K562 (cell line): ENCODE results near the gene PRR30. TPM values are rescaled to one million over a fixed set of nuclear protein-coding genes. Genes with fewer than 3 reads are reported as not detected.

Experiments used
- BRCA1 ChIP-seq, 2 experiments: fragments of 450-650 bp in 1 of 2; sonication (generic) in 1 of 2; formaldehyde crosslinking in 1 of 2; IDR thresholded peaks; 2 replicates each; pipeline versions ENCODE4 v1.5.0 to v1.6.1; 2017 to 2020; ENCODE audit warnings: mild to moderate bottlenecking in 1 of 2, missing genetic modification reagents in 1 of 2
- POLR3A ChIP-seq: IDR thresholded peaks from 2 replicates; pipeline ENCODE4 v1.6.1; 2011; ENCODE audit warnings: borderline replicate concordance, mild to moderate bottlenecking, moderate library complexity; ENCODE audit not compliant: insufficient read length, insufficient read depth; ENCODE audit errors: extremely low read depth
- TCF7L2 ChIP-seq: fragments of 150-350 bp; IDR thresholded peaks from 2 replicates; pipeline ENCODE4 v1.6.1; 2016; ENCODE audit warnings: low read depth, mild to moderate bottlenecking, low read length, moderate library complexity
- ZNF263 ChIP-seq: sonication (generic); formaldehyde crosslinking; IDR thresholded peaks from 2 replicates; pipeline ENCODE4 v1.8.0; 2022; ENCODE audit warnings: mild to moderate bottlenecking, missing genetic modification reagents, borderline replicate concordance
- polyA plus RNA-seq, 8 experiments: library from polyadenylated mRNA; depleted of rRNA in 4 of 8; stranded (reverse) in 5 of 8; unstranded in 3 of 8; fragments of >200 nt; fragmentation: Nextera tagmentation in 2 of 8; fragmentation: Illumina TruSeq in 1 of 8; extraction: Ambion mirVana in 2 of 8; extraction: Trizol in 1 of 8; gene quantifications; 2 replicates each; pipeline versions ENCODE4 v1.2.1 to v1.2.3, GENCODE V29; 2011 to 2014; ENCODE audit warnings: inconsistent platforms in 1 of 8, missing spikeins in 1 of 8
- total RNA-seq, 7 experiments: library from RNA; depleted of rRNA in 6 of 7; stranded (reverse); fragments of >200 nt in 6 of 7; fragmentation: Illumina TruSeq in 2 of 7; extraction: Trizol in 2 of 7; gene quantifications; 2 replicates each; pipeline versions ENCODE4 v1.2.1 to v1.2.3, GENCODE V29; 2011 to 2021; ENCODE audit warnings: low replicate concordance in 1 of 7
- TF ChIP-seq, protein P1 (sequence below), 3 experiments: fragments of 200-800 bp in 1 of 3; fragments of 250-450 bp in 1 of 3; fragments of 450-650 bp in 1 of 3; sonication (Bioruptor Pico) in 1 of 3; sonication (Bioruptor generic) in 1 of 3; formaldehyde crosslinking in 1 of 3; IDR thresholded peaks; 2 replicates each; pipeline versions ENCODE4 v1.6.1 to v1.8.0; 2016 to 2022; ENCODE audit warnings: mild to moderate bottlenecking in 2 of 3, missing genetic modification characterization in 2 of 3, missing compliant biosample characterization in 1 of 3, moderate library complexity in 1 of 3
- TF ChIP-seq, protein P2 (sequence below): IDR thresholded peaks from 2 replicates; pipeline ENCODE4 v1.6.1; 2012; ENCODE audit warnings: low read depth, low read length, improper control_type of control experiment, borderline replicate concordance

Gene PRR30
- total and polyA plus RNA-seq, 9 of the 15 experiments (the other 6 are each of a cell fraction or from before 2014, with no cell fraction given) = not detected

DNA sequence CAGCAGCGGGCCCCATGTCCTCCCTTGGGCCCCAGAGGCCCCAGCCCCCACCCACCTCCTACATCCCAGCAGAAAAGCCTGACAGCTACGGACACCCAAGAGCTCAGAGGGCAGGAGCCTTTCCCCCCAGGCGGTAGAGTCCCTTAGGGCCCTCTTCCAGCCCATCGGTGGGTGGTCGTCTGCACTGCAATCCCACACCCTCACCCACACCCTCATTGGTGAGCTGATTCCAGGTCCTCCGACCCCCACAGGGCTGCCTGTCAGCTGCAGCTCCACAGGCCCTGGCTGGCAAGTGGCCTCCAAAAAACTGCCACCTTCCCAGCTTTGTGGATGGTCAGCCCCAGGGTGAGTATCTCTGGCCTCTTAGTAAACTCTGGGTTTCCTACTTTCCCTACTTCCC is 20.1 kb upstream of the PRR30 start (continued):
- TF ChIP-seq, protein P1, sequence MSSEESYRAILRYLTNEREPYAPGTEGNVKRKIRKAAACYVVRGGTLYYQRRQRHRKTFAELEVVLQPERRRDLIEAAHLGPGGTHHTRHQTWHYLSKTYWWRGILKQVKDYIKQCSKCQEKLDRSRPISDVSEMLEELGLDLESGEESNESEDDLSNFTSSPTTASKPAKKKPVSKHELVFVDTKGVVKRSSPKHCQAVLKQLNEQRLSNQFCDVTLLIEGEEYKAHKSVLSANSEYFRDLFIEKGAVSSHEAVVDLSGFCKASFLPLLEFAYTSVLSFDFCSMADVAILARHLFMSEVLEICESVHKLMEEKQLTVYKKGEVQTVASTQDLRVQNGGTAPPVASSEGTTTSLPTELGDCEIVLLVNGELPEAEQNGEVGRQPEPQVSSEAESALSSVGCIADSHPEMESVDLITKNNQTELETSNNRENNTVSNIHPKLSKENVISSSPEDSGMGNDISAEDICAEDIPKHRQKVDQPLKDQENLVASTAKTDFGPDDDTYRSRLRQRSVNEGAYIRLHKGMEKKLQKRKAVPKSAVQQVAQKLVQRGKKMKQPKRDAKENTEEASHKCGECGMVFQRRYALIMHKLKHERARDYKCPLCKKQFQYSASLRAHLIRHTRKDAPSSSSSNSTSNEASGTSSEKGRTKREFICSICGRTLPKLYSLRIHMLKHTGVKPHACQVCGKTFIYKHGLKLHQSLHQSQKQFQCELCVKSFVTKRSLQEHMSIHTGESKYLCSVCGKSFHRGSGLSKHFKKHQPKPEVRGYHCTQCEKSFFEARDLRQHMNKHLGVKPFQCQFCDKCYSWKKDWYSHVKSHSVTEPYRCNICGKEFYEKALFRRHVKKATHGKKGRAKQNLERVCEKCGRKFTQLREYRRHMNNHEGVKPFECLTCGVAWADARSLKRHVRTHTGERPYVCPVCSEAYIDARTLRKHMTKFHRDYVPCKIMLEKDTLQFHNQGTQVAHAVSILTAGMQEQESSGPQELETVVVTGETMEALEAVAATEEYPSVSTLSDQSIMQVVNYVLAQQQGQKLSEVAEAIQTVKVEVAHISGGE (CRISPR knock-in tag; IDR thresholded peaks at IDR 0.05) = no peak
- TF ChIP-seq TCF7L2 (no peak), POLR3A (no peak), ZNF263 (CRISPR knock-in tag) (no peak), BRCA1 (IDR thresholded peaks at IDR 0.05) (no peak), BRCA1 (CRISPR knock-in tag; IDR thresholded peaks at IDR 0.05) (no peak)
- TF ChIP-seq, protein P2, sequence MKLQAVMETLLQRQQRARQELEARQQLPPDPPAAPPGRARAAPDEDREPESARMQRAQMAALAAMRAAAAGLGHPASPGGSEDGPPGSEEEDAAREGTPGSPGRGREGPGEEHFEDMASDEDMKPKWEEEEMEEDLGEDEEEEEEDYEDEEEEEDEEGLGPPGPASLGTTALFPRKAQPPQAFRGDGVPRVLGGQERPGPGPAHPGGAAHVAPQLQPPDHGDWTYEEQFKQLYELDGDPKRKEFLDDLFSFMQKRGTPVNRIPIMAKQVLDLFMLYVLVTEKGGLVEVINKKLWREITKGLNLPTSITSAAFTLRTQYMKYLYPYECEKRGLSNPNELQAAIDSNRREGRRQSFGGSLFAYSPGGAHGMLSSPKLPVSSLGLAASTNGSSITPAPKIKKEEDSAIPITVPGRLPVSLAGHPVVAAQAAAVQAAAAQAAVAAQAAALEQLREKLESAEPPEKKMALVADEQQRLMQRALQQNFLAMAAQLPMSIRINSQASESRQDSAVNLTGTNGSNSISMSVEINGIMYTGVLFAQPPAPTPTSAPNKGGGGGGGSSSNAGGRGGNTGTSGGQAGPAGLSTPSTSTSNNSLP = no peak
